RWPE1 (cell line): ENCODE data around the gene FAM120AOS.

Experiments
- CTCF ChIA-PET: fragments of 350-600 bp; sonication (Branson Sonifier 250); formaldehyde crosslinking; extraction: SDS; loops from one replicate; lab custom pipeline; 2021; lab: Yijun Ruan, JAX
- POLR2A ChIA-PET: fragments of 400-600 bp; formaldehyde crosslinking; extraction: SDS; loops from one replicate; lab custom pipeline; 2020; ENCODE audit warnings: antibody characterized with exemption; ENCODE audit not compliant: low non-redundant PET; lab: Yijun Ruan, JAX
- DNase-seq: peaks from one replicate; pipeline ENCODE4 v3.0.0; 2012; ENCODE audit warnings: low spot score
- H3K27ac ChIP-seq: fragments of 450-650 bp; 2 replicates; pipeline ENCODE4 v1.5.1; 2017
- TF ChIP-seq, protein P1 (sequence below): fragments of 450-650 bp; conservative IDR thresholded peaks from 2 replicates; pipeline ENCODE4 v1.5.1; 2017; ENCODE audit warnings: low read depth, mild to moderate bottlenecking

FAM120AOS gene

DNA sequence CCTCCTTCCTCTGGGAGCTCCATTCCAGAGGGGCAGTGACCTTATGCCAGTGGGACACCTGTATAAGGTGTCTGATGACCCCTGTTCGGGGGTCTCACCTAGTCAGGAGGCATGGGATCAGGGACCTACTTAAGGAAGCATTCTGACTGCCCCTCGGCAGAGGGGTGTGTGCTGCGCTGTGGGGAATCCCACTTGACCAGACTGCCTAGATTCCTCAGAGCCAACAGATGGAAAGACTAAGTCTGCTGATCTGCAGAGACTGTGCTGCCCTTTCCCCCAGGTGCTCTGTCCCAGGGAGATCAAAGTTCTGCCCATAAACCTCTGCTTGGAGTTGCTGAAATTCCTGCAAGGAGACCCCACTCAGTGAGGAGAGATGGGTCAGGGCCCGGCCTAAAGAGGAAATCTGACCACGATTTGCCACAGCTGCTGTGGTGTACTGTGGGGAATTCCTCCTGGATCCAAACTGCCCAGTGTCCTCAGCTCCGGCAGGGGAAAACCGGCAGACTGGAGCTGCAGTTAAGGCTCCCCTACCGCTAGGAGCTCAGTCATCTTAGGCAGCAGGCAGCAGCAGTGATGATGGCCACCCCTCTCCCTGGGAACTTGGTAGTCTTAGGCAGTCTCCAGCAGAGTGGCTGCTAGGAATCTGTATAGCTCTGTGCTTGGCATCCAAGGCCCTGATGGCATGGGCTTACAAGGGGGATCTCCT, 36.7 kb downstream of the FAM120AOS start:
- H3K27ac ChIP-seq: no peak overlapping the region
- DNase-seq: no peak
- ChIA-PET POLR2A (no interaction called here), CTCF (no interaction called here)
- TF ChIP-seq, protein P1, sequence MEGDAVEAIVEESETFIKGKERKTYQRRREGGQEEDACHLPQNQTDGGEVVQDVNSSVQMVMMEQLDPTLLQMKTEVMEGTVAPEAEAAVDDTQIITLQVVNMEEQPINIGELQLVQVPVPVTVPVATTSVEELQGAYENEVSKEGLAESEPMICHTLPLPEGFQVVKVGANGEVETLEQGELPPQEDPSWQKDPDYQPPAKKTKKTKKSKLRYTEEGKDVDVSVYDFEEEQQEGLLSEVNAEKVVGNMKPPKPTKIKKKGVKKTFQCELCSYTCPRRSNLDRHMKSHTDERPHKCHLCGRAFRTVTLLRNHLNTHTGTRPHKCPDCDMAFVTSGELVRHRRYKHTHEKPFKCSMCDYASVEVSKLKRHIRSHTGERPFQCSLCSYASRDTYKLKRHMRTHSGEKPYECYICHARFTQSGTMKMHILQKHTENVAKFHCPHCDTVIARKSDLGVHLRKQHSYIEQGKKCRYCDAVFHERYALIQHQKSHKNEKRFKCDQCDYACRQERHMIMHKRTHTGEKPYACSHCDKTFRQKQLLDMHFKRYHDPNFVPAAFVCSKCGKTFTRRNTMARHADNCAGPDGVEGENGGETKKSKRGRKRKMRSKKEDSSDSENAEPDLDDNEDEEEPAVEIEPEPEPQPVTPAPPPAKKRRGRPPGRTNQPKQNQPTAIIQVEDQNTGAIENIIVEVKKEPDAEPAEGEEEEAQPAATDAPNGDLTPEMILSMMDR: no peak

DNA sequence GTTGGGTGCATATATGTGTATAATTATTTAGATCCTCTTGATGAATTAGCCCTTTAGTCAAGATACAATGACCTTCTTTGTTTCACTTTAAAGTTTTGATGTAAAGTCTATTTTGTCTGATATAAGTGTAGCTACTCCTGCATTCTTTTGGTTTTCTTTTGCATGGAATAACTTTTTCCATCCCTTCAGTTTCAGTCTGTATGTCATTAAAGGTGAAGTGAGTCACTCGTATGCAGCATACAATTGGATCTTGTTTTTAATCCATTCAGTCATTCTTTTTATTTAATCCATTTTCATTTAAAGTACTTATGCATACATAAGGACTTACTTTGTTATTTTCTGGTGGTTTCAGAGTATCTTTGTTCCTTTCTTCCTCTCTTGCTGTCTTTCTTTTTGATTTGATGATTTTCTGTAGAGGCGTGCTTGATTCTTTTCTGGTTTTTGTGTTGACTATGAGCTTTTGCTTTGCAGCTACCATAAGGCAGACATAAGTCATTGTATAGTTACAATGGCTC, 38.1 kb downstream of the FAM120AOS start:
- TF ChIP-seq, protein P1: no peak
- no peak for DNase-seq
- POLR2A ChIA-PET: no interaction called here
- no peak overlapping the region for H3K27ac ChIP-seq
- CTCF ChIA-PET: interaction anchor here (0.7 kb wide), 1 partner anchor 85 kb away, joined by 4 read pairs; no protein-coding TSS in a partner anchor

DNA sequence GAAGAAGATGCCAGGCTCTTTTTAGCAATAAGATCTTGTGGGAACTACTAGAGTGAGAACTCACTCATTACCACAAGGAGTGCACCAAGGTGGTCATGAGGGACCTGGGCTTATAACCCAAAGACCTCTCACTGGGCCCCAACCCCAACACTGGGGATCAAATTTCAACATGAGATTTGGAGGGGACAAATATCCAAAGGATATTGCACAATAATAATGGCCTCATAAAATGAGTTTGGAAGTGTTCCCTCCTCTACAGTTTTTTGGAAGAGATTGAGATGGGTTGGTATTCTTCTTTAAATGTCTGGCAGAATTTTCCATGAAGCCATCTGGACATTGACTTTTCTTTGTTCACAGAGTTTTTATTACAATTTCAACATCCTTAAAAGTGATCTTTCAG, 39.9 kb downstream of the FAM120AOS start:
- no peak for DNase-seq
- TF ChIP-seq, protein P1: no peak
- ChIA-PET POLR2A (no interaction called here), CTCF (no interaction called here)
- no peak overlapping the region for H3K27ac ChIP-seq

DNA sequence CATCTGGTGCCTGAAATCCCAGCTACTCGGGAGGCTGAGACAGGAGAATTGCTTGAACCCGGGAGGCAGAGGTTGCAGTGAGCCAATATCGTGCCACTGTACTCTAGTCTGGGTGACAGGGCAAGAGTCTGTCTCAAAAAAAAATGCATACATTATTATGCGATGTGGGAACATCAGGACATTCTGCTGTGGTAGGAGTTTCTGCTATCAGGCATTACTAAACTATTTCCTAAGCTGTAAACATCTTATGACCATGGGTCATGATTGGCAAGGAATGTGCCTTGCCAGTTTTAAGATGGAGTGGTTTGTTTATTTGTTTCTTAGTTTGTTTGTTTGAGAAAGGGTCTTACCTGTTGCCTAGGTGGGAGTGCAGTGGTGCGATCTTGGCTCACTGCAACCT, 47.0 kb downstream of the FAM120AOS start:
- POLR2A ChIA-PET: no interaction called here
- CTCF ChIA-PET: interaction anchor here (0.6 kb wide), 1 partner anchor 366 kb away, joined by 4 read pairs; no protein-coding TSS in a partner anchor
- no peak overlapping the region for H3K27ac ChIP-seq
- DNase-seq: no peak
- TF ChIP-seq, protein P1: no peak

DNA sequence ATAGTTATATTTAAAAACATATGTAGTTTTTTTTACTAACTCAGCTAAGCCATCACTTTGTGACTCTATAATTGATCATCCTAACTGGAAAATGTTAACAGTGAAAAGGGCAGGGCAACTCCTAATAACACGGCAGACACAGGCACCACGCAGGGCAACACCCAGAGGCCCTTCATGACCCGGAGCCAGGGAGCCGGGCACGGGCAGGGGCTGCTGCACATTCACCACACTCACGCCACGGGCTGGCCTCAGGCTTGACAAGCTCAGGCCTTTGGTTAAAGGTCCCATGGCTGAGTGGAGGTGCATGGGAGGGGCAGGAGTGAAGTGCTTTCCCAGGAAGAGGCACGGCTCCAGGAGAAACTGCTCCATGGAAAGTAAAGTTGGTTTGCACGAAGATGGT, 54.9 kb downstream of the FAM120AOS start:
- CTCF ChIA-PET: no interaction called here
- POLR2A ChIA-PET: no interaction called here
- TF ChIP-seq, protein P1: no peak
- no peak for DNase-seq
- H3K27ac ChIP-seq: no peak overlapping the region

DNA sequence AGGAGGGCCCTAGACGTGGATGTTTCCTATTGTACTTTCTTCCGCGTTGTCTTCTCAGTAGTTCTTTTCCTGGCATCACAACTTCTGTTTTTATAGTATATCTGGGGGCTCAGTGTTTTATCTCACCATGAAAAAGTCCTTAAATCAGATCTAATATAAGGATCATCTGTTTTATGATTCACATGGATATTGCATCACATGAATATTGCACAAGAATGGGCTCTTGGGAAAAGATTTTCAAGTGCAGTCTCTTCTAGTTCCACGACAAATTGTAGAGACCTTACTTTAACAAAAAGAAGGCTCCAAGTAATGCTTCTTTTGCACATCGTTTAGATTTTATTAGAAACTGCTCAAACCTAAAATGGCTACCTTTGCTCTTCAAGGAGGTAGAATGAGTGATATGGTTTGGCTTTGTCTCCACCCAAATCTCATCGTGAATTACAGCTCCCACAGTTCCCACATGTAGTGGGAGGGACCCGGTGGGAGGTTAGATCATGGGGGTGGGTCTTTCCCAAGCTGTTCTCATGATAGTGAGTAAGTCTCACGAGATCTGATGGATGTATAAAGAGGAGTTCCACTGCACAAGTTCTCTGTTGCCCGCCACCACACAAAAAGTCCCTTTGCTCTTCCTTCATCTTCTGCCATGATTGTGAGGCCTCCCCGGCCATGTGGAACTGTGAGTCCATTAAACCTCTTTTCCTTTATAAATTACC, 55.6 kb downstream of the FAM120AOS start:
- ChIA-PET CTCF (interaction anchor here (1.0 kb wide), 1 partner anchor 26 kb away, joined by 3 read pairs; no protein-coding TSS in a partner anchor), POLR2A (no interaction called here)
- TF ChIP-seq, protein P1: no peak
- peak; percentile 38 for DNase-seq
- H3K27ac ChIP-seq: no peak overlapping the region
